GM19372 (cell line): ENCODE measurements around the gene IFNL4.
"Not testable (repeated sequence)": the region's sequence is repeated elsewhere in the genome, so short reads cannot be mapped to it uniquely, and the experiment has no call there.

Experiments used
- ATAC-seq: cut with Tn5 transposase; IDR thresholded peaks from one replicate; pipeline ENCODE4 v1.9.1; 2021; ENCODE audit warnings: mild to moderate bottlenecking, low read depth, moderate library complexity; ENCODE audit not compliant: unreplicated experiment

IFNL4 gene

DNA sequence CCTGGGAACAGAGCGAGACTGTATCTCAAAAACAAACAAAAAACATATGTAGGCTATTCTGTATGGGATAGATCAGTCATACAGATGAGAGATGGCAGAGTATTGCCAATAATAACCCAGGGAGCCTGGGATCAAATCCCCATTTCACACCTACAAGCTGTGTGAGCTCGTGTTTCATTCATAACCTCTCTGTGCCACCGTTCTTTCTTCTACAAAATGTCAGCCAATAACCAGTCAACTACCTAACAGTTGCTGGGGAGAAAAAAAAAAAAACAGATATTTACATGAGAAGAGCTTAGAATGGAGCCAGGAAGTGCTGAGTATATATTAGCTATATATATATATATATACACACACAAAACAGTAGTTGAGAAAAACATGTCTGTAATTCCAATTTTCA lies 13.0 kb upstream of the IFNL4 start:
- no peak for ATAC-seq

DNA sequence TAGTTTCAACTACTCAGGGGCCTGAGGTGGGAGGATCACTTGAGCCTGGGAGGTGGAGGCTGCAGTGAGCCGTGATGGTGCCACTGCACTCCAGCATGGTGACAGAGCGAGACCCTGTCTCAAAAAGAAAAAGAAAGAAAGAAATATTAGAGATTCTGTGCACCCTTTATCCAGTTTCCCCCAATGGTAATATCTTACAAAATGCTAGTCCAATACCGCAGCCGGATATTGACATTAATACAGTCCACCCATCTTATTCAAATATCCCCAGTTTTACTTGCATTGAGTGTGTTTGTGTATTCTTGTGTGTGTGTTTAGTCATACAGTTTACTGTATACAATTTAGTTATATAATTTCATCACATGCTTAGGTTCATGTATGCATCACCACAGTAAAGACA lies 8.6 kb upstream of the IFNL4 start:
- no peak for ATAC-seq

DNA sequence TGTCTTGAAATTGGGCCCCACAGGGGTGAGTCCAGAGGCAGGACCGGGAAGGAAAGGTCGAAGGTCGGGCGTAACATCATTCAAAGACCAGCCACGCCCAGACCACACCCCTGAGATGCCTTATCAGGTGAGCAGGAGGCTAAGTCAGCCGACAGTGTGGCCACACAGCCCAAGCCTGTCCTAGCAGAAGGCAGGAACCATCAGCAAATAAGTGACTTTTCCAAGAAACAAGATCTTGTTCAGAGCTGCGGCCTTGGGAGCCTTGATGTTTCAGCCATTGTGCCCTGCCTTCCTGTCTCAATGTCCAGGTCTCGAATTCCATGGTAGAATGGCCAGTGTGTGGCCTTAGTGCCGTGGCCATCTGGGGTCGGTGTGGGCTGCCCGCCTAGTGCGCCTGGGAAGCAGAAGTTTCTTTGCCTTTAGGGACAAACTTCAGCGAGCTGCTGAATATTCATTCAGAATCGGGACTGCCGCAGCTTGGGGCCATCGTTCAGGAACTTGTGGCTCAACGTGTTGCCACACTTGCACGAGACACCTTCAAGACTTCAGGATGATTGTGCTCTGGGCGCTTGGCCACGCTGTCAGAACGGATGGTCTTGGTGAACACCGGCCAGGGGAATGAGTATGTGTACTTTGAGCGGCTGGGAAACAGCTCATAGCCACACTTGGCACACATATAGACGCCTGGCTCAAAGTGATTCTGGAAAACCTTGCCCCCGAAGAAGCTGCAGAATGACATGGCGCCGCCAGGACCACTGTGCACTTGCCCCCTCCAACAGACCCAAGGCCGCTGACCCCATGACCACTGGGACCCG lies 6.1 kb upstream of the IFNL4 start:
- no peak for ATAC-seq

DNA sequence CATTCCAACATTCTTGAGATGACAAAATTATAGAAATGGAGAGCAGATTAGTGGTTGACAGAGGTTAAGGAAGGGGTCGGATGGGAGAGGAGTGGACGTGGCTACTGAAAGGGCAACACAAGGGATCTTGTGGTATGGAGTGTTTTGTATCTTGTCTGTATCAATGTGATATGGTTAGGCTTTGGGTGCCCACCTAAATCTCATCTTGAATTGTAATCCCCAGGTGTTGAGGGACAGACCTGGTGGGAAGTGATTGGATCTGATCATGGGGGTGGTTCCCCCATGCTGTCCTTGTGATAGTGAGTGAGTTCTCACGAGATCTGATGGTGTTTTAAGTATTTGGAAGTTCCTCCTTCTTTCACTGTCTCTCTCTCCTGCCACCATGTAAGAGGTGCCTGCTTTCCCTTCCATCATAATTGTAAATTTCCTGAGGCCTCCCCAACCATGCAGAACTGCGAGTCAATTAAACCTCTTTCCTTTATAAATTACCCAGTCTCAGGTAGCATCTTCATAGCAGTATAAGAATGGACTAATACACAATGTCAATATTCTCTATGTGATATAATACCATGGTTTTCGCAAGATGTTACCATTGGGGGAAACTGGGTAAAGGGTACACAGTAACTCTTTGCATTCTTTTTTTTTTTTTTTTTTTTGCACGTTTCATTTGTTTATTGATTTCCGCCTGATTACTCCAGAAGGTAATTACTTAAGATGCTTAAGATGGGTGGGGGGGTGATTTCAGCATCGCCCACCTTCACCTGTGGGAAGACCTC lies 4.9 kb upstream of the IFNL4 start:
- ATAC-seq, result no peak

DNA sequence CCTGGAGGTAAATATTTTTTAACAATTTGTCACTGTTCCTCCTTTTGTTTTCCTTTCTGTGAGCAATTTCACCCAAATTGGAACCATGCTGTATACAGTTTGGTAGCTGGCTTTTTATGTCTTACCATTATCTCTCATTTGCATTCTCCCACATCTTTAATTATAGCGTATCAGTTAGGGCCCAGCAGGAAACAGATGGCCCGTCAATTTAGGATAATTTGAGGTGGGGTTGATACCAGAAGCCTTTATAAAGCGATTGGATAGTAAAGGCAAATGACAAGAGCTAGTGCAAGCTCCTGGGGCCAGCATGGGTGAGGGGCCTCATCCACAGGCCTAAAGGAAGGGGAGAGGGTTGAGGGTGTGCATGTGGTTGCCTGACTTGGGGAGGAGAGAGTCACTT lies 3.8 kb upstream of the IFNL4 start:
- ATAC-seq, result no peak

DNA sequence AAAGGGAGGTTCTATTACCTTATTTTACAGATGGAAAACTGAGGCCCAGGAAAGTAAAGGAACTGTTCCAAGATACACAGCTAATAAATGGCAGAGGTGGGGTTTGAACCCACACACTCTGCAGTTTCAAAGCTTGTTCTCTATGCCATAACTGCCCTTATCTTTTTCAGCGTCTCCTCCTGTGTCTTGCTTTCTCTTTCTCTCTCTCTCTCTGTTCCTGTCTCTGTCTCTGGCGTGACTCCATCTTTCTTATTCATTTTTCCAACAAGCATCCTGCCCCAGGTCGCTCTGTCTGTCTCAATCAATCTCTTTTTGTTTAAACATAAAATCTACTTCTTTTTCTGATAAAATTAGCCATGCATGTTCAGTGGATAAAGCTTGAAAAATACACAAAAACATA lies 3.2 kb upstream of the IFNL4 start:
- ATAC-seq, result no peak

DNA sequence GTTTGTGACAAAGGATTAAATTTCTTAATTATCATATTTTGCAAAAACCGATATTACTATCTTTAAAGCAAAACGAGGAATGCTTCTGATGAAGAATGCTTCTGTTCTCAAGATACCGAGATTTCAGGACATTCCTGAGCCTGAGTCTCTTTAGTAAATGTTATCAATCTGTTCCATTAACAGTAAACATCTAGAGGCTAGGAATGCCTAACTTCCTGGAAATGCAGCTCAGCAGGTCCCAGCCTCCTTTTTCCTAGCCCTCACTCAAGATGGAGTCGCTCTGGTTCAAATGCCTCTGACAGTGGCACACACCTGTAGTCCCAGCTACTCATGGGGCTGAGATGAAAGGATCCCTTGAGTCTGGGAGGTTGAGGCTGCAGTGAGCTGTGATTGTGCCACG lies 2.4 kb upstream of the IFNL4 start:
- ATAC-seq, result no peak

DNA sequence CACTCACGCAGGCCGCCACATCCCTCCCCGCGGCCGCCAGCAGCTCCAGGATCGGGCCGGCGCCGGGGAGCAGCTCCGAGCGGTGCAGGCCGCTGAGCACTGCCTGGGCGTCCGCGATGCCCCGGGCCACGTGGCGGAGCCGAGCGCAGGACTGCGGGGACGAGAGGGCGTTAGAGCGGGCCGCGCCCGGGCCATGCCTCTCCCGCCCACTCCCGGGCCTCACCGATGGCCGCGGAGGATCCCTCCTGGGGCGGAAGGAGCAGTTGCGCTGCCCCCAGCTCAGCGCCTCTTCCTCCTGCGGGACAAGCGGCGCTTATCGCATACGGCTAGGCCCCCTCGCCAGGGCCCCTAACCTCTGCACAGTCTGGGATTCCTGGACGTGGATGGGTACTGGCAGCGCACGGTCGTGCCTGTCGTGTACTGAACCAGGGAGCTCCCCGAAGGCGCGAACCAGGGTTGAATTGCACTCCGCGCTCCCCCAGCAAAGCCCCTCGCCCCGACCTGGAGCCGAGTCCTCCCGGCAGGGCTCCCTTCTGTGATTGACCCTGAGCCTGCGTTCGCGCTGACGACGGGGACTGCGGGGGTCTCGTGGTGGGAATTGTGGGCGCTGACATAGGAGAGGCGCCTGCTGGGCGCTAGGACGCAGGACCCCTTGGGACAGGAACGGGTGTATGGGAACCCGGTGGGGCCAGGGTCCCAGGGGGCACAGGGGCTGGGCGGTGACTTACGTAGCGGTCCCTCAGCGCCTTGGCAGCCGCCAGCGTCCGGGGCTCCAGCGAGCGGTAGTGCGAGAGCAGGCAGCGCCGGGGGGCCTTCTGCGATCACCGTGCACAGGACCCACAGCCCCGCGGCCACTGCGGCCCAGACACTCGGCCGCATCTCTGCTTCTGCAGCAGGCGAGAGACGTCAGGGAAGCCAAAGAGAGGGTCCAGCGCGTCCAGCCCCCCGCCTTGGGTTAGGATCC lies 673 bp downstream of the IFNL4 start:
- ATAC-seq, result no peak

DNA sequence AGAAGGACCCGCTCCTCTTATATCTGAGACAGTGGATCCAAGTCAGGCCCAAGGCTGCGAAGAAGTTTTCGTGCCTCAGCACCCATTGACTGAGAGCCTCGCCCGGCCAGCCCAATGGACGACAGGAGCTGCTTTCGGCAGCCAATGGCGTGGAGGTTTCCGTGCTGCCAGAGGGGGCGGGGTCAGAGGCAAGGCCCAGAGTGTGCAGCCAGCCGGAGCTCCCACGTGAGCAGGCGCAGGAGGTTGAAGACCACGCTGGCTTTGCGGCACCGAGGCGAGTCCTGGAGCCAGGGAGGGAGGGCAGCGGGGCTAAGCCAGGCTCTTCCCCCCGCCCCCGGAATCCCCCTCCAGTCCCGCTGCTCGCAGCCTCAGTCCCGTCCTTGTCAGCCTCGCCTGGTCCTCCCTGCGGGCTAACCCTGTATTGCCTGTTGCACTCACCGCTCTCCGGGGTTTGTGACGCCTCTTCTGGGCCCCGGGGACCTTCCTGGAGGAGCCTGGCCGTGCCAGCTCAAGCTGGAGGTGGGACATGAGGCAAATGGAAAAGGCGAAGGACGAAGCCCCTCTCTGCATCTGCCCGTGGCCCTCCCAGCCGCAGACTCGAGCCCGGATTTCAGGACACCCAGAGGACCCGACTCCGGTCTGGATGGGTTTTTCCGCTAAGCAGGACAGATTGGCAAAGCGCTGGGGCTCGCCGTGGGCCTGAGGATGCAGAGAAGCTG lies 1.5 kb downstream of the IFNL4 start:
- ATAC-seq, result no peak

DNA sequence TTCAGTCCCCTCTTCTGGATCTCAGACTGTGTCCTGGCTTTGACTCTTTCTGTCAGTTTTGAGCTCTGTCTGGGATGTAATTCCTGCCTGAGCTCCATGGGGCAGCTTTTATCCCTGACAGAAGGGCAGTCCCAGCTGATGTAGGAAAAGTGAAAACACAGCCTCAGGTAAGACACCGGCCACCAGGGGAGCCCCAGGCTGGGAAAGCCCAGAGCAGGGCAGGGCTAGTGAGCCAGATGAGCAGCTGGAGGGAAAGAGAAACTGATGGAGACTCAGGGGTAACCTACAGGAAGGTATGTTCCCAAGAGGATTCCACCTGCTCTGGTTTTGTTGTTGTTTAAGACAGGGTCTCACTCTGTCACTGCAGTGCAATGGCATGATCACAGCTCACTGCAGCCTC lies 3.5 kb downstream of the IFNL4 start:
- ATAC-seq, result not testable (repeated sequence)

DNA sequence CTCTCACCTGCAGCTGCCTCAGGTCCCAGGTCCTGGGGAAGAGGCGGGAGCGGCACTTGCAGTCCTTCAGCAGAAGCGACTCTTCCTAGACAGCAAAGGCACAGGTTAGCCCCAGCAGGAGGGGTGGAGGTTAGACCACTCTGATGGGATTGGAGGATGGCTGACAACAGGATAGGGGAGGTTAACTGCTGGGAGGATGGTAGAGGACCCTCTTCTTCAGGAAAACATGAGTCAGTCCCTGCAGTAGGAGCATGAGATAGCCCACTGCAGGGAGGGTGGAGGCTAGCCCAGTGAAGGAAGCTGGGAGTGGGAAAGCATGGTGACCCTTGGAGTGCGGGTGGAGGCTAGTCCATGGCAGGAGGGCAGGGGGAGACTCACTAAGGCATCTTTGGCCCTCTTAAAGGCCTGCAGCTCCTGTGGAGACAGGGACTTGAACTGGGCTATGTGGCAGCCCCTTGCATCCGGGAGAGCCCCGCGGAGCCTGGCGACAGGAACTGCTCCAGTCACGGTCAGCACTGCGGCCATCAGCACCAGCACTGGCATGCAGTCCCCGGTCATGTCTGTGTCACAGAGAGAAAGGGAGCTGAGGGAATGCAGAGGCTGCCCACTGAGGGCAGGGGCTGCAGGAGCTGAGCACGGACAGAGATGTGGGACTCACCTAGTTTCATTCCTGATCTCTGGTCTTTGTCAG lies 4.1 kb downstream of the IFNL4 start, which contains the start of gene IFNL3:
Gene IFNL3, minus strand, starts transcription at position 597 of the 691 bp plus-strand sequence. Its CDS starts 39 bp downstream, at position 558.
- ATAC-seq, result not testable (repeated sequence)

DNA sequence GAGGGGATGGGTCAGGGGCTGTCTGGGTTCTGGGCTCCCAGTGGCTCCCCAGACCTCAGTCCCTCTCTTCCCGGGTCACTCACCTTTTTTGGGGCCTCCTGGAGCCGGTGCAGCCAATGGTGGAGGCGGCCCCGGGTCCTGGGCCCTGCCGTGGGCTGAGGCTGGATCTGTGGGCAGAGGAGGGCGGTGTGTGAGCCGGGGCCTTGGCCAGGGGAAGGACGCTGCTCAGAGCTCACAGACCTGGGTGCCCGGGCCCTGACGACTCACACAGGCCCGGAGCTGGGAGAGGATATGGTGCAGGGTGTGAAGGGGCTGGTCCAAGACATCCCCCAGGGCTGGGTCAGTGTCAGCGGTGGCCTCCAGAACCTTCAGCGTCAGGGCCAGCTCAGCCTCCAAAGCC lies 4.9 kb downstream of the IFNL4 start:
- ATAC-seq, result not testable (repeated sequence)

DNA sequence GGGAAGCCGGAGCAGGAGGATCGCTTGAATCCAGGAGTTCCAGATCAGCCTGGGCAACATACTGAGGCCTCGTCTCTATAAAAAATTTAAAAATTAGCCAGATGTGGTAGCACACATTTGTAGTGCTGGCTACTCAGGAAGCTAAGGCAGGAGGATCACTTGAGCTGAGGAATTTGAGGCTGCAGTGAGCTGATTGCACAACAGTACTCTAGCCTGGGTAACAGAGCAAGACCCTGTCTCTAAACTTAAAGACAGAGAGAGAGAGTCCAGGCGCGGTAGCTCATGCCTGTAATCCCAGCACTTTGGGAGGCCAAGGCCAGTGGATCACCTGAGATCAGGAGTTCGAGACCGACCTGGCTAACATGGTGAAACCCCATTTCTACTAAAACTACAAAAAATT lies 8.2 kb downstream of the IFNL4 start:
- no peak for ATAC-seq

DNA sequence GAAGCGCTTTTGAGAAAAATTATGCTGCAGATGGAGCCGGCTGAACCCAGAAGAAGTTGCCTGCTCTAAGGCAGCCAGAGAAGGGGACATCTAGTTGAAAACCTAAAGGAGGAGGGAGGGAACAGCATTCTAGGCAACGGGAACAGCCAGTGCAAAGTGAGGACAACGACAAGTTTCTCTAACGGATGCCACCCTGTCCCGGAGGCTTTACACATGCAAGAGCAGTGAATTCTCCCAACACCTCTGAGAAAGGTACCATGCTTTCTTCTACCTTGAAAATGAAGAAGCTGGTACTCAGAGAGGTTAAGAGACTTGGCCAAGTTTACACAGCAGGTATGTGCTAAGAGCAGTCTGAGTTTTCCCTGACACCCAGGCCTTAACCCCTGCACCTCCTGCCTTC lies 9.7 kb downstream of the IFNL4 start:
- ATAC-seq, result no peak

DNA sequence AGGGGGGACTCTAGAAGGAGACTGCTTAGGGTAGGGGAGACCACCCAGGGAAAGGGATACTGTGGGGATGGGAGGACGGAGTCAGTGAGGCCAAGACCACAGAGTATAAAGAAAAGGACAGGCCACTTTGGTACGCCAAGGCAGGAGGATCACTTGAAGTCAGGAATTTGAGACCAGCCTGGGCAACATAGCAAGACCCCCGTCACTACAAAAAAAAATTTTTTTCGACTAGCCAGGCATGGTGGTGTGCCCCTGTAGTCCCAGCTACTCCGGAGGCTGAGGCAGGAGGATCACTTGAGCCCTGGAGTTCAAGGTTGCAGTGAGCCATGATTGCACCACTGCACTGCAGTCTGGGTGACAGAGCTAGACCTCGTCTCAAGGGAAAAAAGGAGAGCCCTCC lies 10.4 kb downstream of the IFNL4 start:
- no peak for ATAC-seq

DNA sequence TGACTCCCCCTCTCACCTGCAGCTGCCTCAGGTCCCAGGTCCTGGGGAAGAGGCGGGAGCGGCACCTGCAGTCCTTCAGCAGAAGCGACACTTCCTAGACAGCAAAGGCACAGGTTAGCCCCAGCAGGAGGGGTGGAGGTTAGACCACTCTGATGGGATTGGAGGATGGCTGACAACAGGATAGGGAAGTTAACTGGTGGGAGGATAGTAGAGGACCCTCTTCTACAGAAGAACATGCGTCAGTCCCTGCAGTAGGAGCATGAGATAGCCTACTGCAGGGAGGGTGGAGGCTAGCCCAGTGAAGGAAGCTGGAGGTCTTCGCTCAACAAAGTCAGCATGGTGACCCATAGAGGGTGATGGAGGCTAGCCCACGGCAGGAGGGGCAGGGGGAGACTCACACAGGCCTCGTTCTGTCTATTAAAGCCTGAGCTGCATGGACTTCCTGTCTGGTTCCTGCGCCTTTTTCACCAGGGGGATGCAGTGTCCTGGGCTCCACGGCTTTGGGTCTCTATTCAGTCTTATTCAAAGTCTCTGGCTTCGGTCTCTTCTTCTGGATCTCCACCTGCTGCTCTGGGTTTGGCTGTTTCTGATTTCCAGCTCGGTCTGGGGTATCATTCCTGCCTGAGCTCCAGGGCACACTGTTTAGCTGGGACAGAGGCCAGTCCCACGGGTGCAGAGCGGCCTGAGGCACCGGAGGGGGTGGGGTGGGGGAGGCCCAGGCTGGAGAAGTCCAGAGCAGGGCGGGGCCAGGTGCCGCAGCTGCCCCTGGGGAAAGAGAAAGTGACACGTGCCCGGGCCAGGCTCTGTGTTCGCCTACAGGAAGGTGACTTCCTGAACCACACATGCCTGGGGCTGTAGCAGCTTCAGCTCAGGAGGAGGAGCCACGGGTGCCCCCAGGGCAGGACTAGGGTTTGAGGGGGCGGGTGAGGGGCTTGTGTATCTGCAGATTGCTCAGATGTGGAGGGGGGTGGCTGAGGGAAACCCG lies 11.2 kb downstream of the IFNL4 start:
- no peak for ATAC-seq

DNA sequence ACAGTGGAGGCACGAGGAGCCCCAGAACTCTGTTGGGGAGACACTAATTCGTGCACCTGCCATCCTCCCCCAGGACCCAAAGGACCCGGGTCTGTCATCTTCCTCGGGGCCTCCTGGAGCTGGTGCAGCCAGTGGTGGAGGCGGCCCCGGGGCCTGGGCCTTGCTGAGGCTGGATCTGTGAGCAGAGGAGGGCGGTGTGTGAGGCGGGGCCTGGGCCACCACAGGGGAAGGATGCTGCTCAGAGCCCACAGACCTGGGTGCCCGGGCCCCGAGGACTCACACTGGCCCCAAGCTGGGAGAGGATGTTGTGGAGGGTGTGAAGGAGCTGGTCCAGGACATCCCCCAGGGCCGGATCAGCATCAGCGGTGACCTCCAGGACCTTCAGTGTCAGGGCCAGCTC lies 12.1 kb downstream of the IFNL4 start:
- no peak for ATAC-seq

DNA sequence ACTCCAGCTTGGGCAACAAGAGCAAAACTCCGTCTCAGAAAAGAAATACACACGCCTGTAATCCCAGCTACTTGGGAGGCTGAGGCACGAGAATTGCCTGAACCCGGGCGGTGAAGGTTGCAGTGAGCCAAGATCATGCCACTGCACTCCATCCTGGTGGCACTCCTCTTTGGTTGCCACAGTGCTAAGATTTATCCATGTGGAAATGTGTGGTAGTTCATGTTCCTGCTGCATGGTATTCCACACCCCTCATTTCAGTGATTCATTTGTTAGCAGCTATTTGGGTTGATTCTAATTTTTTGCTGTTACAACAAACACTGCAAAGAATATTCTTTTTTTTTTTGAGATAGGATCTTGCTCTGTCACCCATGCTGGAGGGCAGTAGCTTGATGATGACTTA lies 15.9 kb downstream of the IFNL4 start:
- ATAC-seq, result no peak
